ENCODE results near the gene IDH3G. TPM values are rescaled to one million over a fixed set of nuclear protein-coding genes. Genes with fewer than 3 reads are reported as not detected.

The IDH3G gene
- polyA plus RNA-seq, 3 donors, result 115 to 201 (median 130) TPM

DNA sequence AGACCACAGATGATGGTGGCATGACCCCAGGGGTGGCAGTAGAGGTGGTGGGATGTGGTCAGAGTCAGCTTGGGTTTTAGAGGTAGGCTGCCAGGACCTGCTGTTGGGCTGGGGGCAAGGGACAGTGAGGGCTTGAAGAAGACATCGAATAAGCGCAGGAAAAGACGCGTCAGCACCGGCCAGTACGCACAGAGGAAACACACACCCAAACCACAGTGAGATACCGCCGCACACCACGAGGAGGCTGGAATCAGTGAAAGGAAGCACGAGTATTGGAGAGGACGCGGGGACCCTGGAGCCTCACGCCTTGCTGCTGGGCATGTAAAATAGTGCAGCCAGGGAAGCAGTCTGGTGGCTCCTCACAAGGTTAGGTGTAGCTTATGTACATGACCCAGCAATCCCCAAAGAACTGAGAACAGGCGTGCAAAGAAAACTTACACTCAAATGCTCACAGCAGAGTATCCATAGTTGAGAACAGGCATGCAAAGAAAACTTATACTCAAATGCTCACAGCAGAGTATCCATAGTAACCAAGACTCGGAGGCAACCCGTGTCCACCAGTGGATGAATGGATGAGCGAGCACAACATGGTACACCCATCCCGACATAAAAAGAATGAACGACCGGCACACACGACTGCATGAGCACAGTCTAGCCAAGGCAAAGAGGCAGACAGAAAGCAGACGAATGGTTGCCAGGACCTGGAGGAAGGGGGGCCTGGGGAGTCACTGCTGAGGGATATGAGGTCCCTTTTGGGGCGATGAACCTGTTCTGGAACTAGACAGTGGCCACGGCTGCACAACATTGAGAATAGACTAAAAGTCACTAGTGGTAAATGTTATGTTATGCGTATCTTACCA is 22.9 kb upstream of the IDH3G start:
- Histone ChIP-seq H3K4me2 (replicated peaks; ENCODE audit: extremely low read depth, low read length, poor library complexity, severe bottlenecking) (no peak overlapping the region), H2AFZ (ENCODE audit: insufficient read depth, low read depth, low read length, poor library complexity, severe bottlenecking) (no peak overlapping the region), H4K20me1 (ENCODE audit: insufficient read depth, low read length) (no peaks in the 10 kb centered on the region), H3K4me1 (ENCODE audit: control insufficient read depth in 1 of 2, insufficient read depth in 2 of 2, low read length in 2 of 2) (peaks cover 3 to 10% of the 10 kb centered on the region in 2 donors), H3K9ac (ENCODE audit: insufficient read depth, low read length, poor library complexity, severe bottlenecking) (no peak overlapping the region), H3K36me3 (replicated peaks in 1 of 2; ENCODE audit: control insufficient read depth in 1 of 2, insufficient read depth in 2 of 2, low read length in 2 of 2) (no peaks in the 10 kb centered on the region), H3K27me3 (ENCODE audit: control insufficient read depth in 2 of 2, insufficient read depth in 2 of 2, low read length in 2 of 2) (peaks cover 11 to 39% of the 10 kb centered on the region in 2 donors), H3K4me3 (replicated peaks in 1 of 3; ENCODE audit: low read depth in 2 of 3, low read length in 3 of 3) (no peak overlapping the region), H3K27ac (ENCODE audit: low read depth in 1 of 2, low read length in 2 of 2) (no peak overlapping the region), H3K79me2 (ENCODE audit: insufficient read depth, low read length) (no peaks in the 10 kb centered on the region), H3K9me3 (replicated peaks in 1 of 2; ENCODE audit: control insufficient read depth in 1 of 2, insufficient read depth in 1 of 2, low read length in 2 of 2) (peaks cover 0 to 5% of the 10 kb centered on the region in 2 donors)
- no peaks in the 10 kb centered on the region for H3K36me3 Mint-ChIP-seq
- TF ChIP-seq, protein P1, sequence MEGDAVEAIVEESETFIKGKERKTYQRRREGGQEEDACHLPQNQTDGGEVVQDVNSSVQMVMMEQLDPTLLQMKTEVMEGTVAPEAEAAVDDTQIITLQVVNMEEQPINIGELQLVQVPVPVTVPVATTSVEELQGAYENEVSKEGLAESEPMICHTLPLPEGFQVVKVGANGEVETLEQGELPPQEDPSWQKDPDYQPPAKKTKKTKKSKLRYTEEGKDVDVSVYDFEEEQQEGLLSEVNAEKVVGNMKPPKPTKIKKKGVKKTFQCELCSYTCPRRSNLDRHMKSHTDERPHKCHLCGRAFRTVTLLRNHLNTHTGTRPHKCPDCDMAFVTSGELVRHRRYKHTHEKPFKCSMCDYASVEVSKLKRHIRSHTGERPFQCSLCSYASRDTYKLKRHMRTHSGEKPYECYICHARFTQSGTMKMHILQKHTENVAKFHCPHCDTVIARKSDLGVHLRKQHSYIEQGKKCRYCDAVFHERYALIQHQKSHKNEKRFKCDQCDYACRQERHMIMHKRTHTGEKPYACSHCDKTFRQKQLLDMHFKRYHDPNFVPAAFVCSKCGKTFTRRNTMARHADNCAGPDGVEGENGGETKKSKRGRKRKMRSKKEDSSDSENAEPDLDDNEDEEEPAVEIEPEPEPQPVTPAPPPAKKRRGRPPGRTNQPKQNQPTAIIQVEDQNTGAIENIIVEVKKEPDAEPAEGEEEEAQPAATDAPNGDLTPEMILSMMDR (IDR thresholded peaks at IDR 0.05), result no peak
- H3K27ac Mint-ChIP-seq, result no peak overlapping the region
- no peak for DNase-seq
- H3K4me1 Mint-ChIP-seq, result peaks cover 15% of the 10 kb centered on the region
- peak overlapping the region in 1 of 2 donors; percentile 71 for H3K4me3 Mint-ChIP-seq
- peaks cover 40 to 78% (median 77%) of the 10 kb centered on the region in 3 donors for H3K27me3 Mint-ChIP-seq (ENCODE audit: low read depth in 3 of 3)
- 100% methylated on average over 4 of the region's 25 CpGs for WGBS (ENCODE audit: insufficient coverage)
- intact Hi-C loops (cut with micrococcal nuclease), result no loop called here
- H3K9me3 Mint-ChIP-seq, result peaks cover 0 to 13% (median 0%) of the 10 kb centered on the region in 7 donors

DNA sequence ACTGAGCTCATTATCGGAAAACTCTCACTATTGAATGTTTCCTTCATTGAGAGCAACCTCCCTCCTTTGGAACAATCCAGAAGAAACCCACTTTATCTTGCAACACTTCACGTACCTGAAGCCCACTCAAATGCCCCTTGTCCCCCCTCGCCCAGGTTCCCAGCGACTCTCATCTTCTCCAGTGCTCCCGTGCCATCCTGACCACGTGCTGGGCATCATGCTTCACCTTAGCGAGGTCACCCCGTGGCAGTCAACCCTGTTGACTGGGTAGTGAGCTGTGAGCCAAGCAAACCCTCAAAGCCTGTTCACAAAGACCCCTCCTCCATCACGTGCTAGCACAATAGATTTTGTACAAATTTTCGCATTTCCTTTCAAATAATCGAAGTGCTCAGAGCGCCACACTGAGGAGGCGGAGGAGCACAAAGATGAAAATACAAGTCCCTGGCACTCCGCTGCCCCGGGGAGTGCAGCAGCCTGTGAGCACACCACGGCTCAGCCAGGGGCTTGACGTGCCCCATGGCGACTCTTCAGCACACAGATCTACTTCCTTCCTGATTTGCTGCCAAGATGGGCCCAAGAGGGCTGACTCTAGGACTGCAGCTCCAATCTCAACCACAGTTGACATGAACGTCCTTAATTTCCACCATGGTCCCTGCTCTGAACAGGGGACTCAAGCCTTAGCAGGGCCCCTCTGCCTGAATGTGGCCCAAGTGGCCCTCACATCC is 20.6 kb upstream of the IDH3G start:
- no peak overlapping the region for H3K4me2 ChIP-seq (replicated peaks; ENCODE audit: extremely low read depth, low read length, poor library complexity, severe bottlenecking)
- Mint-ChIP-seq H3K27me3 (ENCODE audit: low read depth in 3 of 3) (peaks cover 38 to 70% (median 68%) of the 10 kb centered on the region in 3 donors), H3K4me3 (peak overlapping the region in 1 of 2 donors; percentile 9), H3K4me1 (peaks cover 15% of the 10 kb centered on the region), H3K9me3 (peaks cover 0 to 20% (median 0%) of the 10 kb centered on the region in 7 donors), H3K27ac (no peak overlapping the region), H3K36me3 (no peaks in the 10 kb centered on the region)
- no peak overlapping the region for H3K4me3 ChIP-seq (replicated peaks in 1 of 3; ENCODE audit: low read depth in 2 of 3, low read length in 3 of 3)
- no peaks in the 10 kb centered on the region for H3K79me2 ChIP-seq (ENCODE audit: insufficient read depth, low read length)
- peaks cover 0 to 5% of the 10 kb centered on the region in 2 donors for H3K9me3 ChIP-seq (replicated peaks in 1 of 2; ENCODE audit: control insufficient read depth in 1 of 2, insufficient read depth in 1 of 2, low read length in 2 of 2)
- intact Hi-C loops (cut with micrococcal nuclease), result no loop called here
- no peaks in the 10 kb centered on the region for H3K36me3 ChIP-seq (replicated peaks in 1 of 2; ENCODE audit: control insufficient read depth in 1 of 2, insufficient read depth in 2 of 2, low read length in 2 of 2)
- H2AFZ ChIP-seq (ENCODE audit: insufficient read depth, low read depth, low read length, poor library complexity, severe bottlenecking), result no peak overlapping the region
- H3K27ac ChIP-seq (ENCODE audit: low read depth in 1 of 2, low read length in 2 of 2), result no peak overlapping the region
- no peak for DNase-seq
- peaks cover 3 to 10% of the 10 kb centered on the region in 2 donors for H3K4me1 ChIP-seq (ENCODE audit: control insufficient read depth in 1 of 2, insufficient read depth in 2 of 2, low read length in 2 of 2)
- H3K9ac ChIP-seq (ENCODE audit: insufficient read depth, low read length, poor library complexity, severe bottlenecking), result no peak overlapping the region
- TF ChIP-seq, protein P1 (IDR thresholded peaks at IDR 0.05), result no peak
- peaks cover 9 to 28% of the 10 kb centered on the region in 2 donors for H3K27me3 ChIP-seq (ENCODE audit: control insufficient read depth in 2 of 2, insufficient read depth in 2 of 2, low read length in 2 of 2)
- H4K20me1 ChIP-seq (ENCODE audit: insufficient read depth, low read length), result no peaks in the 10 kb centered on the region
- WGBS (ENCODE audit: insufficient coverage), result 37% methylated on average over 6 of the region's 19 CpGs
